ENCODE measurements around the gene SMIM9.

- TF ChIP-seq CTCF (IDR thresholded peaks at IDR 0.05) (no peak), POLR2A (IDR thresholded peaks at IDR 0.05) (no peak)
Observed at GRCh38 chrX:154855256-154855655, 20.8 kb upstream of the SMIM9 start.
